ENCODE measurements around the gene CEP20.

Gene CEP20

GRCh38 chr16:15891508-15891907, 3.1 kb upstream of the CEP20 start:
- no peak overlapping the region for H3K4me3 ChIP-seq (ENCODE audit: low read depth, low read length)
- no peak overlapping the region for H4K91ac ChIP-seq (ENCODE audit: low read depth, low read length)

GRCh38 chr16:15887283-15887682, 1.1 kb downstream of the CEP20 start:
- Histone ChIP-seq H3K14ac (ENCODE audit: low read length) (no peak overlapping the region), H3K23ac (ENCODE audit: low read length) (no peak overlapping the region), H3K4ac (ENCODE audit: low read depth, low read length) (no peak overlapping the region), H4K12ac (ENCODE audit: low read depth, low read length) (no peak overlapping the region), H3K9ac (ENCODE audit: low read length) (no peak overlapping the region), H3K4me1 (ENCODE audit: control insufficient read depth in 1 of 2, insufficient read depth in 2 of 2, low read length in 2 of 2) (peaks cover 4 to 5% of the 10 kb centered on the region in 2 experiments), H3K27ac (ENCODE audit: low read depth, low read length) (no peak overlapping the region), H4K91ac (ENCODE audit: low read depth, low read length) (no peak overlapping the region), H2AK5ac (ENCODE audit: low read length) (no peak overlapping the region), H2BK120ac (ENCODE audit: insufficient read depth, low read length, poor library complexity) (no peak overlapping the region), H3K27me3 (ENCODE audit: insufficient read depth, low read length) (no peaks in the 10 kb centered on the region), H3K79me1 (ENCODE audit: low read length) (peaks cover 4% of the 10 kb centered on the region), H2BK5ac (ENCODE audit: low read depth, low read length, poor library complexity) (no peak overlapping the region), H3K4me3 (ENCODE audit: low read depth, low read length) (no peak overlapping the region), H3K9me3 (ENCODE audit: insufficient read depth, low read depth, low read length) (no peaks in the 10 kb centered on the region), H3K18ac (ENCODE audit: low read length) (no peak overlapping the region), H3K4me2 (ENCODE audit: low read length) (peak overlapping the region; percentile 70), H2AFZ (ENCODE audit: insufficient read depth, low read length, poor library complexity) (no peak overlapping the region), H3K36me3 (ENCODE audit: control insufficient read depth in 1 of 2, insufficient read depth in 2 of 2, low read length in 2 of 2) (peaks cover 4% of the 10 kb centered on the region in 2 experiments), H3K79me2 (ENCODE audit: control insufficient read depth, insufficient read depth, low read length, poor library complexity) (peaks cover 7% of the 10 kb centered on the region), H4K8ac (ENCODE audit: low read depth, low read length) (no peak overlapping the region), H2BK12ac (ENCODE audit: low read length) (no peak overlapping the region)
- whole genome bisulfite sequencing (ENCODE audit: extremely low coverage, insufficient coverage, insufficient read length): no CpG with 5 or more reads among the region's 4 CpGs
- DNase-seq: no peak

More at GRCh38 chr16:15891508-15891907, 3.1 kb upstream of the CEP20 start:
- Histone ChIP-seq H3K18ac (ENCODE audit: low read length) (no peak overlapping the region), H3K14ac (ENCODE audit: low read length) (no peak overlapping the region), H2BK120ac (ENCODE audit: insufficient read depth, low read length, poor library complexity) (no peak overlapping the region), H2BK5ac (ENCODE audit: low read depth, low read length, poor library complexity) (no peak overlapping the region), H2BK12ac (ENCODE audit: low read length) (no peak overlapping the region), H3K9me3 (ENCODE audit: insufficient read depth, low read depth, low read length) (no peaks in the 10 kb centered on the region), H3K23ac (ENCODE audit: low read length) (no peak overlapping the region), H3K27me3 (ENCODE audit: insufficient read depth, low read length) (no peaks in the 10 kb centered on the region), H3K4me1 (ENCODE audit: control insufficient read depth in 1 of 2, insufficient read depth in 2 of 2, low read length in 2 of 2) (peaks cover 4 to 5% of the 10 kb centered on the region in 2 experiments), H3K79me2 (ENCODE audit: control insufficient read depth, insufficient read depth, low read length, poor library complexity) (peaks cover 7% of the 10 kb centered on the region), H3K36me3 (ENCODE audit: control insufficient read depth in 1 of 2, insufficient read depth in 2 of 2, low read length in 2 of 2) (no peaks in the 10 kb centered on the region), H3K4me2 (ENCODE audit: low read length) (no peak overlapping the region), H4K12ac (ENCODE audit: low read depth, low read length) (no peak overlapping the region), H3K79me1 (ENCODE audit: low read length) (peaks cover 4% of the 10 kb centered on the region), H2AFZ (ENCODE audit: insufficient read depth, low read length, poor library complexity) (no peak overlapping the region), H3K4ac (ENCODE audit: low read depth, low read length) (no peak overlapping the region), H3K27ac (ENCODE audit: low read depth, low read length) (no peak overlapping the region), H4K8ac (ENCODE audit: low read depth, low read length) (no peak overlapping the region), H3K9ac (ENCODE audit: low read length) (no peak overlapping the region), H2AK5ac (ENCODE audit: low read length) (no peak overlapping the region)
- DNase-seq: no peak
- no CpG with 5 or more reads among the region's 3 CpGs for WGBS (ENCODE audit: extremely low coverage, insufficient coverage, insufficient read length)

- H2AK5ac ChIP-seq (ENCODE audit: low read length): no peak overlapping the region
- peaks cover 4 to 5% of the 10 kb centered on the region in 2 experiments for H3K4me1 ChIP-seq (ENCODE audit: control insufficient read depth in 1 of 2, insufficient read depth in 2 of 2, low read length in 2 of 2)
- H3K9ac ChIP-seq (ENCODE audit: low read length): no peak overlapping the region
- no peak overlapping the region for H2BK5ac ChIP-seq (ENCODE audit: low read depth, low read length, poor library complexity)
- no peak overlapping the region for H3K27ac ChIP-seq (ENCODE audit: low read depth, low read length)
- H3K18ac ChIP-seq (ENCODE audit: low read length): no peak overlapping the region
- H3K27me3 ChIP-seq (ENCODE audit: insufficient read depth, low read length): no peaks in the 10 kb centered on the region
- no peak overlapping the region for H3K23ac ChIP-seq (ENCODE audit: low read length)
- H3K79me2 ChIP-seq (ENCODE audit: control insufficient read depth, insufficient read depth, low read length, poor library complexity): peaks cover 7% of the 10 kb centered on the region
- no peak overlapping the region for H4K91ac ChIP-seq (ENCODE audit: low read depth, low read length)
- no peak overlapping the region for H2BK12ac ChIP-seq (ENCODE audit: low read length)
- H3K14ac ChIP-seq (ENCODE audit: low read length): no peak overlapping the region
- WGBS (ENCODE audit: extremely low coverage, insufficient coverage, insufficient read length): no CpG with 5 or more reads among the region's 1 CpG
- peaks cover 11% of the 10 kb centered on the region in 2 experiments for H3K36me3 ChIP-seq (ENCODE audit: control insufficient read depth in 1 of 2, insufficient read depth in 2 of 2, low read length in 2 of 2)
- peaks cover 4% of the 10 kb centered on the region for H3K79me1 ChIP-seq (ENCODE audit: low read length)
- DNase-seq: no peak
- H3K4me2 ChIP-seq (ENCODE audit: low read length): no peak overlapping the region
- no peak overlapping the region for H4K8ac ChIP-seq (ENCODE audit: low read depth, low read length)
- H3K4ac ChIP-seq (ENCODE audit: low read depth, low read length): no peak overlapping the region
- H2AFZ ChIP-seq (ENCODE audit: insufficient read depth, low read length, poor library complexity): no peak overlapping the region
- no peaks in the 10 kb centered on the region for H3K9me3 ChIP-seq (ENCODE audit: insufficient read depth, low read depth, low read length)
- no peak overlapping the region for H2BK120ac ChIP-seq (ENCODE audit: insufficient read depth, low read length, poor library complexity)
- H3K4me3 ChIP-seq (ENCODE audit: low read depth, low read length): no peak overlapping the region
- H4K12ac ChIP-seq (ENCODE audit: low read depth, low read length): no peak overlapping the region
Observed at GRCh38 chr16:15886078-15886477, 2.3 kb downstream of the CEP20 start.

GRCh38 chr16:15885560-15886001, 2.8 kb downstream of the CEP20 start:
- WGBS (ENCODE audit: extremely low coverage, insufficient coverage, insufficient read length): no CpG with 5 or more reads among the region's 5 CpGs
- Histone ChIP-seq H3K23ac (ENCODE audit: low read length) (no peak overlapping the region), H3K79me2 (ENCODE audit: control insufficient read depth, insufficient read depth, low read length, poor library complexity) (peaks cover 7% of the 10 kb centered on the region), H3K36me3 (ENCODE audit: control insufficient read depth in 1 of 2, insufficient read depth in 2 of 2, low read length in 2 of 2) (peaks cover 11% of the 10 kb centered on the region in 2 experiments), H2BK120ac (ENCODE audit: insufficient read depth, low read length, poor library complexity) (no peak overlapping the region), H3K27me3 (ENCODE audit: insufficient read depth, low read length) (no peaks in the 10 kb centered on the region), H3K4me3 (ENCODE audit: low read depth, low read length) (no peak overlapping the region), H3K18ac (ENCODE audit: low read length) (no peak overlapping the region), H2AK5ac (ENCODE audit: low read length) (no peak overlapping the region), H3K9me3 (ENCODE audit: insufficient read depth, low read depth, low read length) (no peaks in the 10 kb centered on the region), H2BK12ac (ENCODE audit: low read length) (no peak overlapping the region), H3K27ac (ENCODE audit: low read depth, low read length) (no peak overlapping the region), H3K4me2 (ENCODE audit: low read length) (no peak overlapping the region), H3K14ac (ENCODE audit: low read length) (no peak overlapping the region), H4K12ac (ENCODE audit: low read depth, low read length) (no peak overlapping the region), H3K4me1 (ENCODE audit: control insufficient read depth in 1 of 2, insufficient read depth in 2 of 2, low read length in 2 of 2) (peaks cover 4 to 5% of the 10 kb centered on the region in 2 experiments), H3K79me1 (ENCODE audit: low read length) (peaks cover 4% of the 10 kb centered on the region), H4K8ac (ENCODE audit: low read depth, low read length) (no peak overlapping the region), H2AFZ (ENCODE audit: insufficient read depth, low read length, poor library complexity) (no peak overlapping the region), H2BK5ac (ENCODE audit: low read depth, low read length, poor library complexity) (no peak overlapping the region), H4K91ac (ENCODE audit: low read depth, low read length) (no peak overlapping the region), H3K4ac (ENCODE audit: low read depth, low read length) (no peak overlapping the region), H3K9ac (ENCODE audit: low read length) (no peak overlapping the region)
- DNase-seq: no peak
